ENCODE results near the gene SNRPE.

Gene SNRPE

GRCh38 chr1:203916756-203917155 lies 55.4 kb downstream of the SNRPE start:
- Histone ChIP-seq H3K4me3 (ENCODE audit: low read length) (no peak overlapping the region), H3K4me1 (ENCODE audit: control insufficient read depth, insufficient read depth, low read length) (no peaks in the 10 kb centered on the region), H3K9me3 (ENCODE audit: control insufficient read depth, low read length) (no peaks in the 10 kb centered on the region), H3K27me3 (ENCODE audit: control insufficient read depth, insufficient read depth, low read length) (no peaks in the 10 kb centered on the region), H3K36me3 (ENCODE audit: control insufficient read depth, insufficient read depth, low read length) (no peaks in the 10 kb centered on the region), H3K9ac (ENCODE audit: low read length) (no peak overlapping the region)
